Astrocyte of the cerebellum (primary cell): ENCODE measurements around the gene EZH2.

Experiments used
- DNase-seq: peaks from one replicate; pipeline ENCODE4 v3.0.0-alpha.2; 2011; ENCODE audit warnings: low read depth
- H3K4me3 ChIP-seq: 2 replicates; pipeline ENCODE4 v1.5.1; 2011; ENCODE audit warnings: mild to moderate bottlenecking, low read depth, low read length, moderate library complexity
- in situ Hi-C: cut with HindIII; loops from 2 replicates; pipeline ENCODE4 v1.10.0; 2017; ENCODE audit warnings: low sequenced_read_pairs
- TF ChIP-seq, protein P1 (sequence below): IDR thresholded peaks from 2 replicates; pipeline ENCODE4 v1.5.1; 2012; ENCODE audit warnings: low read length, low read depth, moderate library complexity, mild to moderate bottlenecking; ENCODE audit errors: missing control alignments

The EZH2 gene

DNA sequence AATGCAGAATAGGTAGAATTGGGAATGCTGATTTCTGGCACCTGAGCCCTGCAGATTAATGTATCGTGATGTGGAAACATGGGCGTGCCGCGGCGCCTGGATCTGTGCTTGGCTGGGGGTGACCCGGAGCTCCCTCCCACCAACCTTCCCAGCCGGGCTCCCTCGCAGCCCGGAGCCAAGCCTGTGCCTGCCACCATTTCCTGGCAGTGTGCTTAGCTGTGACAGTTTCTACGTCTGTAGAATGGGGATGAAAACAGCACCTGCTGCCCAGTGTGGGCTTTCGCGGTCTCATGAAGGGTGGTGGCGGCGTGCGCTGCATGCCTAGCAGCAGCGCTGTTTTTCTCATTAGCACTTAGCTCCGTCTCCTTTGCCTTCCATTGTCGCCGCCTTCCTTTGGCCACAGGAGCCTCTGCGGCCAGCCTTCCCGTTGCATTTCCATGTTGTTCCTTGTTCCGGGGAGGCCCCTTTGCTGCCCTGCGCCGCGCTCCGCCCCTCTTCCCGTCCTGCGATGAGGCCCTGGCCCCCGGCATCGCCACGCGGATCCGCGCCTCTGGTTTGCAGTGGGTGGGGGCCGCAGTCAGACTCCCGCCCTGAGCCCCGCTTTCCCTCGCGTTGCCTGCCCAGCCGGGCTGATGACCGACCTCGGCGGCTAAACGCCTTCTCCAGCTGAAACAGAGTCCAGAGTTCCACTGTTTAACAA, 101.2 kb downstream of the EZH2 start:
- no peak for DNase-seq
- TF ChIP-seq, protein P1, sequence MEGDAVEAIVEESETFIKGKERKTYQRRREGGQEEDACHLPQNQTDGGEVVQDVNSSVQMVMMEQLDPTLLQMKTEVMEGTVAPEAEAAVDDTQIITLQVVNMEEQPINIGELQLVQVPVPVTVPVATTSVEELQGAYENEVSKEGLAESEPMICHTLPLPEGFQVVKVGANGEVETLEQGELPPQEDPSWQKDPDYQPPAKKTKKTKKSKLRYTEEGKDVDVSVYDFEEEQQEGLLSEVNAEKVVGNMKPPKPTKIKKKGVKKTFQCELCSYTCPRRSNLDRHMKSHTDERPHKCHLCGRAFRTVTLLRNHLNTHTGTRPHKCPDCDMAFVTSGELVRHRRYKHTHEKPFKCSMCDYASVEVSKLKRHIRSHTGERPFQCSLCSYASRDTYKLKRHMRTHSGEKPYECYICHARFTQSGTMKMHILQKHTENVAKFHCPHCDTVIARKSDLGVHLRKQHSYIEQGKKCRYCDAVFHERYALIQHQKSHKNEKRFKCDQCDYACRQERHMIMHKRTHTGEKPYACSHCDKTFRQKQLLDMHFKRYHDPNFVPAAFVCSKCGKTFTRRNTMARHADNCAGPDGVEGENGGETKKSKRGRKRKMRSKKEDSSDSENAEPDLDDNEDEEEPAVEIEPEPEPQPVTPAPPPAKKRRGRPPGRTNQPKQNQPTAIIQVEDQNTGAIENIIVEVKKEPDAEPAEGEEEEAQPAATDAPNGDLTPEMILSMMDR = no peak
- in situ Hi-C loops = no loop called here
- peak overlapping the region; percentile 7 for H3K4me3 ChIP-seq

- no peak overlapping the region for H3K4me3 ChIP-seq
- in situ Hi-C loops = no loop called here
These were observed 109.6 kb downstream of the EZH2 start for GRCh38 chr7:148774471-148774870.

GRCh38 chr7:148773334-148773733, 110.8 kb downstream of the EZH2 start:
- TF ChIP-seq, protein P1 = no peak
- peak; percentile 78 for DNase-seq
- H3K4me3 ChIP-seq = no peak overlapping the region

More at GRCh38 chr7:148774471-148774870, 109.6 kb downstream of the EZH2 start:
- no peak for DNase-seq
- TF ChIP-seq, protein P1 = no peak

GRCh38 chr7:148772297-148773089, 111.6 kb downstream of the EZH2 start:
- in situ Hi-C loops = no loop called here
- TF ChIP-seq, protein P1 = no peak
- H3K4me3 ChIP-seq = no peak overlapping the region
- DNase-seq = peak; percentile 64

More at GRCh38 chr7:148773334-148773733, 110.8 kb downstream of the EZH2 start:
- in situ Hi-C loops = no loop called here

- in situ Hi-C loops = no loop called here
- no peak overlapping the region for H3K4me3 ChIP-seq
- no peak for DNase-seq
- TF ChIP-seq, protein P1 = no peak
These were observed 114.1 kb downstream of the EZH2 start for GRCh38 chr7:148770004-148770403.

- H3K4me3 ChIP-seq = no peak overlapping the region
- DNase-seq = no peak
- in situ Hi-C loops = no loop called here
- TF ChIP-seq, protein P1 = no peak
These were observed 120.5 kb downstream of the EZH2 start for GRCh38 chr7:148763622-148764021.
